ENCODE data around the gene GSTM5. TPM values are rescaled to one million over a fixed set of nuclear protein-coding genes. Genes with fewer than 3 reads are reported as not detected.

The GSTM5 gene
- total and polyA plus RNA-seq, 2 of the 13 experiments (the other 11 are each of a cell fraction or from before 2014, with no cell fraction given): not detected

GRCh38 chr1:109763646-109764415 is 51.8 kb downstream of the GSTM5 start, which contains the start of gene EPS8L3 (continued):
- TF ChIP-seq, protein P1, sequence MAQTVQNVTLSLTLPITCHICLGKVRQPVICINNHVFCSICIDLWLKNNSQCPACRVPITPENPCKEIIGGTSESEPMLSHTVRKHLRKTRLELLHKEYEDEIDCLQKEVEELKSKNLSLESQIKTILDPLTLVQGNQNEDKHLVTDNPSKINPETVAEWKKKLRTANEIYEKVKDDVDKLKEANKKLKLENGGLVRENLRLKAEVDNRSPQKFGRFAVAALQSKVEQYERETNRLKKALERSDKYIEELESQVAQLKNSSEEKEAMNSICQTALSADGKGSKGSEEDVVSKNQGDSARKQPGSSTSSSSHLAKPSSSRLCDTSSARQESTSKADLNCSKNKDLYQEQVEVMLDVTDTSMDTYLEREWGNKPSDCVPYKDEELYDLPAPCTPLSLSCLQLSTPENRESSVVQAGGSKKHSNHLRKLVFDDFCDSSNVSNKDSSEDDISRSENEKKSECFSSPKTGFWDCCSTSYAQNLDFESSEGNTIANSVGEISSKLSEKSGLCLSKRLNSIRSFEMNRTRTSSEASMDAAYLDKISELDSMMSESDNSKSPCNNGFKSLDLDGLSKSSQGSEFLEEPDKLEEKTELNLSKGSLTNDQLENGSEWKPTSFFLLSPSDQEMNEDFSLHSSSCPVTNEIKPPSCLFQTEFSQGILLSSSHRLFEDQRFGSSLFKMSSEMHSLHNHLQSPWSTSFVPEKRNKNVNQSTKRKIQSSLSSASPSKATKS (CRISPR knock-in tag; IDR thresholded peaks at IDR 0.05): no peak
- TF ChIP-seq TFDP1 (CRISPR knock-in tag; IDR thresholded peaks at IDR 0.05; ENCODE audit: borderline replicate concordance) (no peak), RXRA (CRISPR knock-in tag; IDR thresholded peaks at IDR 0.05) (peak; percentile 62; the same call in 1 of the 2 replicates), STAT5B (CRISPR knock-in tag; IDR thresholded peaks at IDR 0.05) (no peak), ZBTB8A (CRISPR knock-in tag; IDR thresholded peaks at IDR 0.05; ENCODE audit: borderline replicate concordance, low read depth) (no peak), MYPOP (CRISPR knock-in tag; IDR thresholded peaks at IDR 0.05) (no peak), TBX3 (IDR thresholded peaks at IDR 0.05; ENCODE audit: borderline replicate concordance) (no peak), DMAP1 (CRISPR knock-in tag; IDR thresholded peaks at IDR 0.05) (peak; percentile 91), RFX5 (IDR thresholded peaks at IDR 0.05; ENCODE audit: low read depth, low read length) (no peak), NFRKB (IDR thresholded peaks at IDR 0.05) (no peak), RFX1 (IDR thresholded peaks at IDR 0.05) (no peak), MNT (IDR thresholded peaks at IDR 0.05) (no peak), NCOA2 (CRISPR knock-in tag; IDR thresholded peaks at IDR 0.05) (peak; percentile 57; the same call in 1 of the 2 replicates), REPIN1 (CRISPR knock-in tag; IDR thresholded peaks at IDR 0.05; ENCODE audit: borderline replicate concordance, low read depth) (peak; percentile 42; the same call in 1 of the 2 replicates), MBD4 (IDR thresholded peaks at IDR 0.05; ENCODE audit: borderline replicate concordance, low read length) (no peak), ZNF672 (CRISPR knock-in tag; IDR thresholded peaks at IDR 0.05) (no peak), KDM2A (CRISPR knock-in tag; IDR thresholded peaks at IDR 0.05; ENCODE audit: borderline replicate concordance, low read depth) (0 out of 2 replicates have a peak, but pooled peaks have one; percentile 47), ZBTB42 (CRISPR knock-in tag; IDR thresholded peaks at IDR 0.05) (no peak), BHLHE40 (IDR thresholded peaks at IDR 0.05; ENCODE audit: low read length) (no peak), TSC22D2 (CRISPR knock-in tag; IDR thresholded peaks at IDR 0.05; ENCODE audit: borderline replicate concordance) (peak; percentile 78; the same call in 1 of the 2 replicates), NCOA1 (CRISPR knock-in tag; IDR thresholded peaks at IDR 0.05) (no peak), CREB1 (IDR thresholded peaks at IDR 0.05) (no peak), CREB1 (CRISPR knock-in tag; IDR thresholded peaks at IDR 0.05) (no peak)
- TF ChIP-seq, protein P2, sequence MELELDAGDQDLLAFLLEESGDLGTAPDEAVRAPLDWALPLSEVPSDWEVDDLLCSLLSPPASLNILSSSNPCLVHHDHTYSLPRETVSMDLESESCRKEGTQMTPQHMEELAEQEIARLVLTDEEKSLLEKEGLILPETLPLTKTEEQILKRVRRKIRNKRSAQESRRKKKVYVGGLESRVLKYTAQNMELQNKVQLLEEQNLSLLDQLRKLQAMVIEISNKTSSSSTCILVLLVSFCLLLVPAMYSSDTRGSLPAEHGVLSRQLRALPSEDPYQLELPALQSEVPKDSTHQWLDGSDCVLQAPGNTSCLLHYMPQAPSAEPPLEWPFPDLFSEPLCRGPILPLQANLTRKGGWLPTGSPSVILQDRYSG (CRISPR knock-in tag; IDR thresholded peaks at IDR 0.05): no peak
- TF ChIP-seq, protein P3, sequence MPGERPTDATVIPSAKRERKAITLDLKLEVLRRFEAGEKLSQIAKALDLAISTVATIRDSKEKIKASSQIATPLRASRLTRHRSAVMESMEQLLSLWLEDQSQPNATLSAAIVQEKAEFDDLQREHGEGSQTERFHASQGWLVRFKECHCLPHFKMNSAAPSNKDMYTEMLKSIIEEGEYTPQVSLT (CRISPR knock-in tag; IDR thresholded peaks at IDR 0.05; ENCODE audit: borderline replicate concordance, low read depth): no peak

Data from HepG2 (cell line).